Embryonic facial prominence (tissue), 1 donor: ENCODE measurements around the gene SH3BP1.
A peak's percentile ranks its signal among the peaks of the same experiment; 100 is the strongest.
"Not testable (repeated sequence)": the region's sequence is repeated elsewhere in the genome, so short reads cannot be mapped to it uniquely, and the experiment has no call there.

ENCODE experiments used
- DNase-seq: peaks from one replicate; pipeline ENCODE4 v3.0.0-alpha.2; 2016; ENCODE audit errors: extremely low spot score

Gene SH3BP1

GRCh38 chr22:37633089-37633624, 6.3 kb upstream of the SH3BP1 start:
- DNase-seq = no peak

GRCh38 chr22:37633625-37634416, 5.6 kb upstream of the SH3BP1 start:
- peak; percentile 76 for DNase-seq

GRCh38 chr22:37634417-37634924, 5.0 kb upstream of the SH3BP1 start:
- DNase-seq = no peak

- no peak for DNase-seq
Observed at GRCh38 chr22:37635157-37635556, 4.3 kb upstream of the SH3BP1 start.

GRCh38 chr22:37636186-37636948, 3.1 kb upstream of the SH3BP1 start:
- DNase-seq = no peak

GRCh38 chr22:37636949-37637273, 2.6 kb upstream of the SH3BP1 start:
- DNase-seq = no peak

GRCh38 chr22:37638391-37639069, 939 bp upstream of the SH3BP1 start:
- no peak for DNase-seq

GRCh38 chr22:37639771-37640590, 512 bp downstream of the SH3BP1 start:
- DNase-seq = no peak

- DNase-seq = no peak
Observed at GRCh38 chr22:37640591-37641560, 1.4 kb downstream of the SH3BP1 start.

GRCh38 chr22:37641561-37641949, 2.1 kb downstream of the SH3BP1 start:
- no peak for DNase-seq

- peak; percentile 45 for DNase-seq
Observed at GRCh38 chr22:37643225-37643847, 3.9 kb downstream of the SH3BP1 start.

- no peak for DNase-seq
Observed at GRCh38 chr22:37647317-37647716, 7.8 kb downstream of the SH3BP1 start.

- DNase-seq = no peak
Observed at GRCh38 chr22:37647928-37648327, 8.5 kb downstream of the SH3BP1 start.

- DNase-seq = no peak
Observed at GRCh38 chr22:37650463-37651136, 11.1 kb downstream of the SH3BP1 start.

GRCh38 chr22:37654563-37655251, 15.2 kb downstream of the SH3BP1 start:
- DNase-seq = no peak

- no peak for DNase-seq
Observed at GRCh38 chr22:37655252-37655563, 15.7 kb downstream of the SH3BP1 start.

GRCh38 chr22:37656583-37656982, 17.1 kb downstream of the SH3BP1 start:
- not testable (repeated sequence) for DNase-seq

GRCh38 chr22:37657590-37658132, 18.2 kb downstream of the SH3BP1 start:
- no peak for DNase-seq
